A673 (cell line): ENCODE measurements around the gene RPL39.
"Not testable (repeated sequence)": the region's sequence is repeated elsewhere in the genome, so short reads cannot be mapped to it uniquely, and the experiment has no call there.

Experiments used
- CTCF ChIP-seq: fragments of 300-800, 200-600 bp; sonication (generic); conservative IDR thresholded peaks from 2 replicates; pipeline ENCODE4 v1.5.1; 2017; ENCODE audit warnings: low read depth, mild to moderate bottlenecking, antibody characterized with exemption, low read length, moderate library complexity, mixed read lengths
- EZH2 ChIP-seq: fragments of 200-600 bp; sonication (generic); IDR thresholded peaks from 2 replicates; pipeline ENCODE4 v1.6.1; 2017; ENCODE audit warnings: borderline replicate concordance, low read depth, mild to moderate bottlenecking, mixed read lengths, antibody characterized with exemption, low read length; ENCODE audit not compliant: poor library complexity, severe bottlenecking

GRCh38 chrX:119750751-119751150, 40.7 kb downstream of the RPL39 start:
- not testable (repeated sequence) for TF ChIP-seq CTCF, EZH2
